ENCODE results near the gene NAGK. TPM values are rescaled to one million over a fixed set of nuclear protein-coding genes. Genes with fewer than 3 reads are reported as not detected.

Gene NAGK
- total RNA-seq, 4 donors from 2014 or later, result 33.1 to 182 (median 46.6) TPM

- no peak overlapping the region for H3K4me3 ChIP-seq
- DNase-seq, result no peak
- no peak overlapping the region for H3K27ac ChIP-seq
- TF ChIP-seq CTCF (IDR thresholded peaks at IDR 0.05), result no peak
- TF ChIP-seq POLR2A (IDR thresholded peaks at IDR 0.05), result no peak
- H3K36me3 ChIP-seq, result peaks cover 0 to 11% (median 0%) of the 10 kb centered on the region in 3 donors
- H3K27me3 ChIP-seq, result no peaks in the 10 kb centered on the region
- no peaks in the 10 kb centered on the region for H3K9me3 ChIP-seq
- no peaks in the 10 kb centered on the region for H3K4me1 ChIP-seq
Observed at GRCh38 chr2:71108091-71108490, 39.6 kb downstream of the NAGK start.

- H3K4me3 ChIP-seq, result no peak overlapping the region
- no peaks in the 10 kb centered on the region for H3K27me3 ChIP-seq
- no peaks in the 10 kb centered on the region for H3K4me1 ChIP-seq
- DNase-seq, result no peak
- H3K27ac ChIP-seq, result no peak overlapping the region
- H3K9me3 ChIP-seq, result no peaks in the 10 kb centered on the region
- peaks cover 0 to 43% (median 0%) of the 10 kb centered on the region in 3 donors for H3K36me3 ChIP-seq
- TF ChIP-seq POLR2A (IDR thresholded peaks at IDR 0.05) (no peak), CTCF (IDR thresholded peaks at IDR 0.05) (no peak)
Observed at GRCh38 chr2:71113843-71114242, 45.4 kb downstream of the NAGK start.

- no peak for TF ChIP-seq POLR2A (IDR thresholded peaks at IDR 0.05)
- no peak for TF ChIP-seq CTCF (IDR thresholded peaks at IDR 0.05)
- H3K36me3 ChIP-seq, result peaks cover 0 to 40% (median 0%) of the 10 kb centered on the region in 3 donors
- DNase-seq, result no peak
Observed at GRCh38 chr2:71117063-71117462, 48.6 kb downstream of the NAGK start.

GRCh38 chr2:71120195-71120594, 51.7 kb downstream of the NAGK start:
- H3K27ac ChIP-seq, result no peak overlapping the region
- H3K4me3 ChIP-seq, result no peak overlapping the region
- peaks cover 0 to 42% (median 0%) of the 10 kb centered on the region in 3 donors for H3K36me3 ChIP-seq
- no peak for TF ChIP-seq CTCF (IDR thresholded peaks at IDR 0.05)
- TF ChIP-seq POLR2A (IDR thresholded peaks at IDR 0.05), result no peak
- no peaks in the 10 kb centered on the region for H3K9me3 ChIP-seq
- no peaks in the 10 kb centered on the region for H3K27me3 ChIP-seq
- no peaks in the 10 kb centered on the region for H3K4me1 ChIP-seq
- no peak for DNase-seq

More at GRCh38 chr2:71117063-71117462, 48.6 kb downstream of the NAGK start:
- Histone ChIP-seq H3K27ac (no peak overlapping the region), H3K9me3 (no peaks in the 10 kb centered on the region), H3K27me3 (no peaks in the 10 kb centered on the region), H3K4me1 (no peaks in the 10 kb centered on the region), H3K4me3 (no peak overlapping the region)

- Histone ChIP-seq H3K9me3 (no peaks in the 10 kb centered on the region), H3K4me3 (no peak overlapping the region), H3K27ac (no peak overlapping the region), H3K27me3 (no peaks in the 10 kb centered on the region), H3K36me3 (peaks cover 0 to 29% (median 0%) of the 10 kb centered on the region in 3 donors), H3K4me1 (no peaks in the 10 kb centered on the region)
- TF ChIP-seq CTCF (IDR thresholded peaks at IDR 0.05) (no peak), POLR2A (IDR thresholded peaks at IDR 0.05) (no peak)
- no peak for DNase-seq
Observed at GRCh38 chr2:71121479-71121878, 53.0 kb downstream of the NAGK start.

Measured in Peyer's patch (tissue), 4 donors.